K562 (cell line): ENCODE results near the gene PRM3. TPM values are rescaled to one million over a fixed set of nuclear protein-coding genes. Genes with fewer than 3 reads are reported as not detected.
A peak's percentile ranks its signal among the peaks of the same experiment; 100 is the strongest.

Experiments
- ATF7 ChIP-seq: fragments of 450-650 bp; IDR thresholded peaks from 2 replicates; pipeline ENCODE4 v1.7.1; 2014; ENCODE audit warnings: mild to moderate bottlenecking, moderate library complexity
- ELF1 ChIP-seq: fragments of 200-800 bp; sonication (Bioruptor generic); IDR thresholded peaks from 2 replicates; pipeline ENCODE4 v1.6.1; 2016; ENCODE audit warnings: missing genetic modification characterization, missing compliant biosample characterization
- FUS ChIP-seq: fragments of 200-400 bp; formaldehyde crosslinking; optimal IDR thresholded peaks from 2 replicates; pipeline ENCODE3; 2017; ENCODE audit warnings: low read depth, low read length
- HCFC1 ChIP-seq: IDR thresholded peaks from 2 replicates; pipeline ENCODE4 v1.6.1; 2012; ENCODE audit warnings: low read depth, low read length, improper control_type of control experiment
- HDAC1 ChIP-seq, 2 experiments: fragments of 450-650 bp; IDR thresholded peaks; 2 replicates each; pipeline ENCODE4 v1.6.1; 2016 to 2017; ENCODE audit warnings: inconsistent platforms in 1 of 2, mild to moderate bottlenecking in 1 of 2, moderate library complexity in 1 of 2
- HDGF ChIP-seq: fragments of 450-650 bp; IDR thresholded peaks from 2 replicates; pipeline ENCODE4 v1.6.1; 2016
- KAT8 ChIP-seq: fragments of 450-650 bp; IDR thresholded peaks from 2 replicates; pipeline ENCODE4 v1.6.1; 2016; ENCODE audit warnings: low read depth, mild to moderate bottlenecking
- KDM1A ChIP-seq, 2 experiments: fragments of 450-650 bp; IDR thresholded peaks; 2 replicates each; pipeline ENCODE4 v1.6.1; 2016; ENCODE audit warnings: mild to moderate bottlenecking in 2 of 2
- MAFF ChIP-seq: IDR thresholded peaks from 2 replicates; pipeline ENCODE4 v1.6.1; 2012; ENCODE audit warnings: low read length, improper control_type of control experiment
- PCBP1 ChIP-seq: fragments of 200-400 bp; formaldehyde crosslinking; IDR thresholded peaks from 2 replicates; pipeline ENCODE4 v1.6.1; 2018; ENCODE audit warnings: mild to moderate bottlenecking, low read depth, low read length; ENCODE audit not compliant: poor library complexity, severe bottlenecking
- PCBP2 ChIP-seq: fragments of 200-400 bp; formaldehyde crosslinking; IDR thresholded peaks from 2 replicates; pipeline ENCODE4 v1.6.1; 2018; ENCODE audit warnings: low read length, low read depth, mild to moderate bottlenecking, moderate library complexity; ENCODE audit not compliant: poor library complexity, severe bottlenecking
- PRMT5 ChIP-seq: sonication (generic); formaldehyde crosslinking; IDR thresholded peaks from 2 replicates; pipeline ENCODE4 v1.5.0; 2020; ENCODE audit warnings: missing genetic modification reagents
- RBM14 ChIP-seq: fragments of 200-400 bp; formaldehyde crosslinking; IDR thresholded peaks from 2 replicates; pipeline ENCODE4 v1.6.1; 2018; ENCODE audit warnings: low read depth, mild to moderate bottlenecking, low read length, moderate library complexity, borderline replicate concordance; ENCODE audit not compliant: insufficient read depth
- RFX5 ChIP-seq: IDR thresholded peaks from 2 replicates; pipeline ENCODE4 v1.6.1; 2011; ENCODE audit warnings: low read depth, mild to moderate bottlenecking, improper control_type of control experiment, low read length
- SIN3A ChIP-seq, 2 experiments: fragments of 150-350 bp in 1 of 2; IDR thresholded peaks; 2 replicates each; pipeline ENCODE4 v1.6.1; 2011 to 2016; ENCODE audit warnings: borderline replicate concordance in 2 of 2, low read depth in 2 of 2, low read length in 2 of 2, mild to moderate bottlenecking in 2 of 2, moderate library complexity in 2 of 2; ENCODE audit not compliant: control insufficient read depth in 1 of 2
- SP1 ChIP-seq: sonication (generic); formaldehyde crosslinking; IDR thresholded peaks from 2 replicates; pipeline ENCODE4 v1.8.1; 2022; ENCODE audit warnings: mild to moderate bottlenecking, missing genetic modification reagents
- TRIM24 ChIP-seq, 2 experiments: fragments of 450-650 bp; IDR thresholded peaks; 2 replicates each; pipeline ENCODE4 v1.6.1; 2016
- ZNF124 ChIP-seq: sonication (generic); formaldehyde crosslinking; IDR thresholded peaks from 2 replicates; pipeline ENCODE4 v1.8.1; 2022; ENCODE audit warnings: missing genetic modification reagents
- ZNF134 ChIP-seq: fragments of 250-450 bp; sonication (Bioruptor Pico); conservative IDR thresholded peaks from 2 replicates; pipeline ENCODE4 v1.4.0; 2020
- ZNF384 ChIP-seq: IDR thresholded peaks from 2 replicates; pipeline ENCODE4 v1.6.1; 2012; ENCODE audit warnings: low read depth, low read length, improper control_type of control experiment
- polyA plus RNA-seq, 8 experiments: library from polyadenylated mRNA; depleted of rRNA in 4 of 8; stranded (reverse) in 5 of 8; unstranded in 3 of 8; fragments of >200 nt; fragmentation: Nextera tagmentation in 2 of 8; fragmentation: Illumina TruSeq in 1 of 8; extraction: Ambion mirVana in 2 of 8; extraction: Trizol in 1 of 8; gene quantifications; 2 replicates each; pipeline versions ENCODE4 v1.2.1 to v1.2.3, GENCODE V29; 2011 to 2014; ENCODE audit warnings: inconsistent platforms in 1 of 8, missing spikeins in 1 of 8
- total RNA-seq, 7 experiments: library from RNA; depleted of rRNA in 6 of 7; stranded (reverse); fragments of >200 nt in 6 of 7; fragmentation: Illumina TruSeq in 2 of 7; extraction: Trizol in 2 of 7; gene quantifications; 2 replicates each; pipeline versions ENCODE4 v1.2.1 to v1.2.3, GENCODE V29; 2011 to 2021; ENCODE audit warnings: low replicate concordance in 1 of 7
- TF ChIP-seq, protein P1 (sequence below): fragments of 450-650 bp; formaldehyde crosslinking; IDR thresholded peaks from 2 replicates; pipeline ENCODE4 v1.4.0; 2020; ENCODE audit warnings: mild to moderate bottlenecking, mixed read lengths
- TF ChIP-seq, protein P2 (sequence below): fragments of 450-650 bp; formaldehyde crosslinking; IDR thresholded peaks from 2 replicates; pipeline ENCODE4 v1.4.0; 2020; ENCODE audit warnings: mild to moderate bottlenecking, moderate library complexity
- TF ChIP-seq, protein P3 (sequence below): IDR thresholded peaks from 2 replicates; pipeline ENCODE4 v1.6.1; 2016; ENCODE audit warnings: missing genetic modification characterization, missing compliant biosample characterization

PRM3 gene
- total and polyA plus RNA-seq, 9 of the 15 experiments (the other 6 are each of a cell fraction or from before 2014, with no cell fraction given): not detected

DNA sequence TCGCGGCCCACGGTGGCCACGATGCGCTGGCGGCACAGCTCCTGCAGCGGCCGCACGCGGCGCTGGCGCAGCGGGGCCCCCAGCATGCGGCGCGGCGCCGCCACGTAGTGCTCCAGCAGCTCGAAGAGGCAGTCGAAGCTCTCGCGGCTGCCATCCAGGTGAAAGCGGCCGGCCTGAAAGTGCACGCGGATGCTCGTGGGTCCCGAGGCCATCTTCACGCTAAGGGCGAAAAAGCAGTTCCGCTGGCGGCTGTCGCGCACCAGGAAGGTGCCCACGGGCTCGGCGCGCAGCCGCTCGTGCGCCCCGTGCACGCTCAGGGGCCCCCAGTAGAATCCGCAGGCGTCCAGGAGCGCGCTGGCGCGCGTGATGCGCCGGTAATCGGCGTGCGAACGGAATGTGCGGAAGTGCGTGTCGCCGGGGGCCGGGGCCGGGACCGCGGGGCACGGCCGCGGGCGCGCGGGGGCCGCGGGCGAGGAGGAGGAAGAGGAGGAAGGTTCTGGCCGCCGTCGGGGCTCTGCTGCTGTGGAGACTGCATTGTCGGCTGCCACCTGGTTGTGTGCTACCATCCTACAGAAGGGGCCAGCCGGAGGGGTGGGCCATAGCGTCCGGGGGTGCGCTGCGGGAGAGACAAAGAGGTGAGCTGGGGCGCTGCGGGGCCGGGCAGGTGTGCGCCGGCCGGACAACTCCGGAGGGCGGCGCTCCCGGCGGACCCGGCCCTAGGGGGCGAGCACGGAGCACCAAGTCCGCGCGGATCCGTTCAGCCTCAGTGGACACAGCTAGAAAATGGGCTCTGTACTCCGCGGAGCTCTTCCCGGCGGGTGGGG is 18.3 kb downstream of the PRM3 start (continued):
- TF ChIP-seq SIN3A (IDR thresholded peaks at IDR 0.05; ENCODE audit: borderline replicate concordance in 2 of 2, control insufficient read depth in 1 of 2, low read depth in 2 of 2, low read length in 2 of 2) (peak in 1 of 2 experiments; percentile 38; a peak in 1 of 4 replicates), KAT8 (no peak), HDGF (no peak), FUS (no peak), PRMT5 (CRISPR knock-in tag) (peak; percentile 44; the same call in 1 of the 2 replicates), TRIM24 (IDR thresholded peaks at IDR 0.05) (no peak), MAFF (no peak), ELF1 (peak; percentile 62), ATF7 (peak; percentile 17), HDAC1 (IDR thresholded peaks at IDR 0.05) (0 out of 4 replicates have a peak, but pooled peaks of 1 of the 2 experiments have one; percentile 10), SP1 (no peak), HCFC1 (no peak; the same call in 1 of the 2 replicates), PCBP1 (peak; percentile 72), PCBP2 (no peak), KDM1A (IDR thresholded peaks at IDR 0.05) (peak; percentile 38 to 66; a peak in 2 of 4 replicates), RBM14 (peak; percentile 27; the same call in 1 of the 2 replicates), ZNF124 (CRISPR knock-in tag) (peak; percentile 96), ZNF134 (CRISPR knock-in tag) (no peak), RFX5 (no peak), ZNF384 (no peak)
- TF ChIP-seq, protein P1, sequence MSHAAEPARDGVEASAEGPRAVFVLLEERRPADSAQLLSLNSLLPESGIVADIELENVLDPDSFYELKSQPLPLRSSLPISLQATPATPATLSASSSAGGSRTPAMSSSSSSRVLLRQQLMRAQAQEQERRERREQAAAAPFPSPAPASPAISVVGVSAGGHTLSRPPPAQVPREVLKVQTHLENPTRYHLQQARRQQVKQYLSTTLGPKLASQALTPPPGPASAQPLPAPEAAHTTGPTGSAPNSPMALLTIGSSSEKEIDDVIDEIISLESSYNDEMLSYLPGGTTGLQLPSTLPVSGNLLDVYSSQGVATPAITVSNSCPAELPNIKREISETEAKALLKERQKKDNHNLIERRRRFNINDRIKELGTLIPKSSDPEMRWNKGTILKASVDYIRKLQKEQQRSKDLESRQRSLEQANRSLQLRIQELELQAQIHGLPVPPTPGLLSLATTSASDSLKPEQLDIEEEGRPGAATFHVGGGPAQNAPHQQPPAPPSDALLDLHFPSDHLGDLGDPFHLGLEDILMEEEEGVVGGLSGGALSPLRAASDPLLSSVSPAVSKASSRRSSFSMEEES (CRISPR knock-in tag): no peak
- TF ChIP-seq, protein P2, sequence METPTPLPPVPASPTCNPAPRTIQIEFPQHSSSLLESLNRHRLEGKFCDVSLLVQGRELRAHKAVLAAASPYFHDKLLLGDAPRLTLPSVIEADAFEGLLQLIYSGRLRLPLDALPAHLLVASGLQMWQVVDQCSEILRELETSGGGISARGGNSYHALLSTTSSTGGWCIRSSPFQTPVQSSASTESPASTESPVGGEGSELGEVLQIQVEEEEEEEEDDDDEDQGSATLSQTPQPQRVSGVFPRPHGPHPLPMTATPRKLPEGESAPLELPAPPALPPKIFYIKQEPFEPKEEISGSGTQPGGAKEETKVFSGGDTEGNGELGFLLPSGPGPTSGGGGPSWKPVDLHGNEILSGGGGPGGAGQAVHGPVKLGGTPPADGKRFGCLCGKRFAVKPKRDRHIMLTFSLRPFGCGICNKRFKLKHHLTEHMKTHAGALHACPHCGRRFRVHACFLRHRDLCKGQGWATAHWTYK (CRISPR knock-in tag): 0 out of 2 replicates have a peak, but pooled peaks have one; percentile 60
- TF ChIP-seq, protein P3, sequence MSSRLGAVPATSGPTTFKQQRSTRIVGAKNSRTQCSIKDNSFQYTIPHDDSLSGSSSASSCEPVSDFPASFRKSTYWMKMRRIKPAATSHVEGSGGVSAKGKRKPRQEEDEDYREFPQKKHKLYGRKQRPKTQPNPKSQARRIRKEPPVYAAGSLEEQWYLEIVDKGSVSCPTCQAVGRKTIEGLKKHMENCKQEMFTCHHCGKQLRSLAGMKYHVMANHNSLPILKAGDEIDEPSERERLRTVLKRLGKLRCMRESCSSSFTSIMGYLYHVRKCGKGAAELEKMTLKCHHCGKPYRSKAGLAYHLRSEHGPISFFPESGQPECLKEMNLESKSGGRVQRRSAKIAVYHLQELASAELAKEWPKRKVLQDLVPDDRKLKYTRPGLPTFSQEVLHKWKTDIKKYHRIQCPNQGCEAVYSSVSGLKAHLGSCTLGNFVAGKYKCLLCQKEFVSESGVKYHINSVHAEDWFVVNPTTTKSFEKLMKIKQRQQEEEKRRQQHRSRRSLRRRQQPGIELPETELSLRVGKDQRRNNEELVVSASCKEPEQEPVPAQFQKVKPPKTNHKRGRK (tag): no peak
